Kidney epithelial cell (primary cell): ENCODE results near the gene CZIB. TPM values are rescaled to one million over a fixed set of nuclear protein-coding genes. Genes with fewer than 3 reads are reported as not detected.
"Not testable (repeated sequence)": the region's sequence is repeated elsewhere in the genome, so short reads cannot be mapped to it uniquely, and the experiment has no call there.

Experiments used
- DNase-seq: peaks from one replicate; pipeline ENCODE4 v3.0.0-alpha.2; 2010; ENCODE audit warnings: low read depth
- H3K27me3 ChIP-seq: 2 replicates; pipeline ENCODE4 v1.6.0; 2011; ENCODE audit warnings: low read length; ENCODE audit not compliant: control insufficient read depth, insufficient read depth
- H3K36me3 ChIP-seq: 2 replicates; pipeline ENCODE4 v1.5.1; 2011; ENCODE audit warnings: low read length; ENCODE audit not compliant: control insufficient read depth, insufficient read depth
- H3K4me3 ChIP-seq: 2 replicates; pipeline ENCODE4 v1.5.1; 2011; ENCODE audit warnings: low read depth, mild to moderate bottlenecking, control low read depth, low read length
- total RNA-seq: library from RNA; depleted of rRNA; stranded (reverse); fragments of >200 nt; gene quantifications from 2 replicates; pipeline ENCODE4 v1.2.3, GENCODE V29; 2015
- TF ChIP-seq, protein P1 (sequence below): IDR thresholded peaks from 2 replicates; pipeline ENCODE4 v1.5.1; 2011; ENCODE audit warnings: mild to moderate bottlenecking, moderate library complexity, low read length, control low read depth, inconsistent platforms; ENCODE audit not compliant: insufficient read depth, poor library complexity, severe bottlenecking

CZIB gene
- total RNA-seq, 1 donor from 2014 or later = 55.9 TPM

DNA sequence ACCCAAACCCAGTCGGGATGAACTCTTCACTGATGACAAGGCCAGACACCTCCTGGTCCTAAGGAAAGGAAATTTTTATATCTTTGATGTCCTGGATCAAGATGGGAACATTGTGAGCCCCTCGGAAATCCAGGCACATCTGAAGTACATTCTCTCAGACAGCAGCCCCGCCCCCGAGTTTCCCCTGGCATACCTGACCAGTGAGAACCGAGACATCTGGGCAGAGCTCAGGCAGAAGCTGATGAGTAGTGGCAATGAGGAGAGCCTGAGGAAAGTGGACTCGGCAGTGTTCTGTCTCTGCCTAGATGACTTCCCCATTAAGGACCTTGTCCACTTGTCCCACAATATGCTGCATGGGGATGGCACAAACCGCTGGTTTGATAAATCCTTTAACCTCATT is 10.1 kb downstream of the CZIB start:
- Histone ChIP-seq H3K4me3 (no peak overlapping the region), H3K27me3 (no peaks in the 10 kb centered on the region), H3K36me3 (peaks cover 3% of the 10 kb centered on the region)
- TF ChIP-seq, protein P1, sequence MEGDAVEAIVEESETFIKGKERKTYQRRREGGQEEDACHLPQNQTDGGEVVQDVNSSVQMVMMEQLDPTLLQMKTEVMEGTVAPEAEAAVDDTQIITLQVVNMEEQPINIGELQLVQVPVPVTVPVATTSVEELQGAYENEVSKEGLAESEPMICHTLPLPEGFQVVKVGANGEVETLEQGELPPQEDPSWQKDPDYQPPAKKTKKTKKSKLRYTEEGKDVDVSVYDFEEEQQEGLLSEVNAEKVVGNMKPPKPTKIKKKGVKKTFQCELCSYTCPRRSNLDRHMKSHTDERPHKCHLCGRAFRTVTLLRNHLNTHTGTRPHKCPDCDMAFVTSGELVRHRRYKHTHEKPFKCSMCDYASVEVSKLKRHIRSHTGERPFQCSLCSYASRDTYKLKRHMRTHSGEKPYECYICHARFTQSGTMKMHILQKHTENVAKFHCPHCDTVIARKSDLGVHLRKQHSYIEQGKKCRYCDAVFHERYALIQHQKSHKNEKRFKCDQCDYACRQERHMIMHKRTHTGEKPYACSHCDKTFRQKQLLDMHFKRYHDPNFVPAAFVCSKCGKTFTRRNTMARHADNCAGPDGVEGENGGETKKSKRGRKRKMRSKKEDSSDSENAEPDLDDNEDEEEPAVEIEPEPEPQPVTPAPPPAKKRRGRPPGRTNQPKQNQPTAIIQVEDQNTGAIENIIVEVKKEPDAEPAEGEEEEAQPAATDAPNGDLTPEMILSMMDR = no peak
- DNase-seq = no peak

DNA sequence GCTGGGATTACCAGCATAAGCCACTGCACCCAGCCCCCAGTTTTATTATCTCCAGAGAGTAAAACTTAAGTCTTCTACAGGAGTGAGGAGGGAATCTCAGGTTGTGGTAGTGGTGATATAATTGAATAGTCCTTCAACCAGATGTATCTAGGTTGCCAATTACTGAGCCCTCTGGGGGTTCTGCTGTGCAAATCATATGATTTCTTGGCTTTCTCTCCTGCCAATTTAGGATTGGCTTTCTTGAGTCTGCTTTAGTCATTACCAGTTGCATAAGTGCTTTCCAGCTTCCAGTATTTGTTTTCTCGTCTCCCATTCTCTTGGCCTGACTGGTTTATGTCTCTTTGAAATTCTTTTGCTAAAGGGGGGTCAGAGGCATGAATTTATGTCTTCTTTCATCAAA is 12.7 kb downstream of the CZIB start:
- TF ChIP-seq, protein P1 = no peak
- no peak overlapping the region for H3K4me3 ChIP-seq
- H3K36me3 ChIP-seq = peaks cover 3% of the 10 kb centered on the region
- H3K27me3 ChIP-seq = no peaks in the 10 kb centered on the region
- DNase-seq = no peak

DNA sequence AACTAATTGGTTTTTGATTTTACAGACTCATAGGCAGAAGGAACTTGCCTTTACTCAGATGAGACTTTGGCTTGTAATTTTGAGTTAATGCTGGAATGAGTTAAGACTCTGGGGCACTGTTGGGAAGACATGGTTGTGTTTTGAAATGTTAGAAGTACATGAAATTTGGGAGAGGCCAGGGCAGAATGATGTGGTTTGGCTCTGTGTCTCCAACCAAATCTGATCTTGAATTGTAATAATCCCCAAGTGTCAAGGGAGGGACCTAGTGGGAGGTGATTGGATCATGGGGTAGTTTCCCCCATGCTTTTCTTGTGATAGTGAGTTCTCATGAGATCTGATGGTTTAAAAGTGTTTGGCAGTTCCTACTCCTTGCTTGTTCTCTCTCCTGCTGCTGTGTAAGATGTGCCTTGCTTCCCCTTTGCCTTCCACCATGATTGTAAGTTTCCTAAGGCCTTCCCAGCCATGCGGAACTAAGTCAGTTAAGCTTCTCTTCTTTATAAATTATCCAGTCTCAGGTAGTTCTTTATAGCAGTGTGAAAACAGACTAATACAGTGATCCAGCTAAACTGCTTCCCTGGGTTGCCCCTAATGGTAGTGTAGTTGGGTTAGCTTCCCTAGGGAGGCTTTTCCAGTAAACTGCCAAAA is 13.6 kb downstream of the CZIB start:
- Histone ChIP-seq H3K36me3 (peaks cover 5% of the 10 kb centered on the region), H3K4me3 (no peak overlapping the region), H3K27me3 (no peaks in the 10 kb centered on the region)
- DNase-seq = no peak
- TF ChIP-seq, protein P1 = no peak

DNA sequence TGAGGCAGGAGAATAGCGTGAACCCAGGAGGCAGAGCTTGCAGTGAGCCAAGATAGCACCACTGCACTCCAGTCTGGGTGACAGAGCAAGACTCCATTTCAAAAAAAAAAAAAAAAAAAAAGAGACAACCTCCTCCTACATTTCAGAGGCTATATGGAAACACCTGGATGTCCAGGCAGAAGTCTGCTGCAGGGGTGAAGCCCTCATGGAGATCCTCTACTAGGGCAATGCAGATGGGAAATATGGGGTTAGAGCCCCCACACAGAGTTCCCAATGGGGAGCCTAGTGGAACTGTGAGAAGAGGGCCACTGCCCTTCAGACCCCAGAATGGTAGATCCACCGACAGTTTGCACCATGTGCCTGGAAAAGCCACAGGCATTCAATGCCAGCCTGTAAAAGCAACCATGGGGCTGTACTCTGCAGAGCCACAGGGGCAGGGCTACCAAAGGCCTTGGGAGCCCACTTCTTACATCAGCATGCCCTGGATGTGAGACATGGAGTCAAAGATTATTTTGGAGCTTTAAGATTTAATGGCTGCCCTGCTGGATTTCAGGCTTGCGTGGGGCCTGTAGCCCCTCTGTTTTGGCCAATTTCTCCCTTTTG is 14.2 kb downstream of the CZIB start:
- not testable (repeated sequence) for H3K4me3 ChIP-seq, DNase-seq, H3K27me3 ChIP-seq, H3K36me3 ChIP-seq

DNA sequence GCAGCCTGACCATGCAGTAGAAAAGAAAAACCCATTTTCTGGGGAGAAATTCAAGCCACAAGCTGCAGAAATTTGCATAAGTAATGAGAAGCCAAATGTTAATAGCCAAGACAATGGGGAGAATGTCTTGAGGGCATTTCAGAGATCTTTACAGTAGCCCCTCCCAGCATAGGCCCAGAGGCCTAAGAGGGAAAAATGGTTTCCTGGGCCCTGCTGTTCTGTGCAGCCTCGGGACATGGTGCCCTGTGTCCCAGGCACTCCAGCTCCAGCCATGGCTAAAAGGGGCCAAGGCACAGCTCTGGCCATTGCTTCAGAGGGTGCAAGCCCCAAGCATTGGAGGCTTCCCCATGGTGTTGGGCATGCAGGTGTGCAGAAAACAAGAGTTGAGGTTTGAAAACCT is 14.9 kb downstream of the CZIB start:
- not testable (repeated sequence) for H3K36me3 ChIP-seq, DNase-seq, H3K27me3 ChIP-seq, H3K4me3 ChIP-seq

DNA sequence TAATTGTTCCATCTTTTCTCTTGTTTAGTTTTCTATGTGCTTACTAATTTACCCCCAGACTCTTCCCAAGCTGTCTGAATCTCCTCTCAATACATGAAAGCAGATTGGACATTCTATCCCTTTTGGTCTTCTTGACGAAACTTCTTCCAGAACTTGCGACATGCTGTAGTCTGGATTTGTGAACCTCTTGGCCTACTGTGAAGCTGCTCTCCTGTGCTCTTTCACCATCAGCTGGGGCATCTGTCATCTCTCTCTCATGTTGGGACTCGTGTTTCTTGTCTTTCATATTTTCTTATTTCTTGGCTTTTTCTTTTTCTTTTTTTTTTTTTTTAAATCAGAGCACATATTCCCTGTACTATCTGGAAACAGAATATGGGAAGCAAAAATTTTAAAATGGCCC is 17.0 kb downstream of the CZIB start:
- TF ChIP-seq, protein P1 = no peak
- peaks cover 5% of the 10 kb centered on the region for H3K36me3 ChIP-seq
- no peak overlapping the region for H3K4me3 ChIP-seq
- no peak for DNase-seq
- H3K27me3 ChIP-seq = no peaks in the 10 kb centered on the region

DNA sequence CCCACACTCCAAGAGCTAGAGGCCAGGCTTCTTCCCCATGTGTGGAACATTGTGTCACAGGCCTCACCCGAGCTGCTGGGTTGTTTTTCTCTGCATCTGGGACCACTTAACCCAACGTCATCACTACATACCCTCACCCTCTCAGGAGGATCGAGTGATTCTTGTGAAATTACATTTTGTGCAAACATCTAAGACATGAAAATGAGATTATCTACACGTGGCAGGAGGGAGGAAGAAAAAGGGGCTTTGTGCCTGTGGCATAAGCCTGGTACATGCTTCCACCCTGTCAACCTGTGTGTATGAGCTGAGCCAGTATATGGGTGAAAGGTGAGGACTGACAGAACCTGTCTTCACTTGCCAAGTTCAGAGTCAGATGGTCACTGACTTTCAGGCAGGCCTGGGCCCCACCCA is 22.2 kb downstream of the CZIB start:
- Histone ChIP-seq H3K27me3 (no peaks in the 10 kb centered on the region), H3K4me3 (no peak overlapping the region), H3K36me3 (peaks cover 2% of the 10 kb centered on the region)
- TF ChIP-seq, protein P1 = no peak
- DNase-seq = no peak
